ENCODE data around the gene BCAS3. TPM values are rescaled to one million over a fixed set of nuclear protein-coding genes. Genes with fewer than 3 reads are reported as not detected.

BCAS3 gene
- polyA plus RNA-seq, 1 donor from 2014 or later = 21.6 TPM

GRCh38 chr17:60862482-60862881 lies 184.8 kb downstream of the BCAS3 start:
- Histone ChIP-seq H3K9me3 (ENCODE audit: low read length) (no peaks in the 10 kb centered on the region), H3K4me2 (ENCODE audit: low read length) (no peak overlapping the region), H3K9ac (ENCODE audit: low read length) (no peak overlapping the region), H3K27ac (ENCODE audit: low read length) (no peak overlapping the region), H3K27me3 (ENCODE audit: insufficient read depth, low read depth, low read length) (no peaks in the 10 kb centered on the region), H3K4me3 (ENCODE audit: low read length) (no peak overlapping the region), H3K9me2 (ENCODE audit: insufficient read depth, low read length) (no peaks in the 10 kb centered on the region), H3K79me2 (replicated peaks; ENCODE audit: insufficient read depth, low read length) (no peaks in the 10 kb centered on the region), H3K36me3 (ENCODE audit: insufficient read depth, low read length) (no peaks in the 10 kb centered on the region), H4K20me1 (ENCODE audit: insufficient read depth) (no peaks in the 10 kb centered on the region), H3F3A (ENCODE audit: insufficient read depth, low read length, poor library complexity, severe bottlenecking) (no peaks in the 10 kb centered on the region), H2AFZ (ENCODE audit: low read depth, low read length) (no peak overlapping the region)
- TF ChIP-seq, protein P1, sequence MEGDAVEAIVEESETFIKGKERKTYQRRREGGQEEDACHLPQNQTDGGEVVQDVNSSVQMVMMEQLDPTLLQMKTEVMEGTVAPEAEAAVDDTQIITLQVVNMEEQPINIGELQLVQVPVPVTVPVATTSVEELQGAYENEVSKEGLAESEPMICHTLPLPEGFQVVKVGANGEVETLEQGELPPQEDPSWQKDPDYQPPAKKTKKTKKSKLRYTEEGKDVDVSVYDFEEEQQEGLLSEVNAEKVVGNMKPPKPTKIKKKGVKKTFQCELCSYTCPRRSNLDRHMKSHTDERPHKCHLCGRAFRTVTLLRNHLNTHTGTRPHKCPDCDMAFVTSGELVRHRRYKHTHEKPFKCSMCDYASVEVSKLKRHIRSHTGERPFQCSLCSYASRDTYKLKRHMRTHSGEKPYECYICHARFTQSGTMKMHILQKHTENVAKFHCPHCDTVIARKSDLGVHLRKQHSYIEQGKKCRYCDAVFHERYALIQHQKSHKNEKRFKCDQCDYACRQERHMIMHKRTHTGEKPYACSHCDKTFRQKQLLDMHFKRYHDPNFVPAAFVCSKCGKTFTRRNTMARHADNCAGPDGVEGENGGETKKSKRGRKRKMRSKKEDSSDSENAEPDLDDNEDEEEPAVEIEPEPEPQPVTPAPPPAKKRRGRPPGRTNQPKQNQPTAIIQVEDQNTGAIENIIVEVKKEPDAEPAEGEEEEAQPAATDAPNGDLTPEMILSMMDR (IDR thresholded peaks at IDR 0.05; ENCODE audit: poor library complexity, severe bottlenecking) = no peak
- TF ChIP-seq MXI1 (conservative IDR thresholded peaks at IDR 0.05; ENCODE audit: poor library complexity, severe bottlenecking) (no peak), EP300 (conservative IDR thresholded peaks at IDR 0.05; ENCODE audit: poor library complexity, severe bottlenecking) (no peak), POLR2AphosphoS5 (IDR thresholded peaks at IDR 0.05) (no peak), REST (IDR thresholded peaks at IDR 0.05; ENCODE audit: borderline replicate concordance) (no peak), RAD21 (conservative IDR thresholded peaks at IDR 0.05) (no peak), TAF1 (IDR thresholded peaks at IDR 0.05; ENCODE audit: low read depth) (no peak), SMC3 (conservative IDR thresholded peaks at IDR 0.05; ENCODE audit: poor library complexity) (no peak), EZH2 (IDR thresholded peaks at IDR 0.05; ENCODE audit: borderline replicate concordance, insufficient read depth, low read length, poor library complexity, severe bottlenecking) (no peak)

GRCh38 chr17:60863892-60864707 lies 186.4 kb downstream of the BCAS3 start:
- no peaks in the 10 kb centered on the region for H4K20me1 ChIP-seq (ENCODE audit: insufficient read depth)
- H3K4me3 ChIP-seq (ENCODE audit: low read length) = no peak overlapping the region
- no peak for TF ChIP-seq EP300 (conservative IDR thresholded peaks at IDR 0.05; ENCODE audit: poor library complexity, severe bottlenecking)
- TF ChIP-seq TAF1 (IDR thresholded peaks at IDR 0.05; ENCODE audit: low read depth) = no peak
- TF ChIP-seq SMC3 (conservative IDR thresholded peaks at IDR 0.05; ENCODE audit: poor library complexity) = no peak
- TF ChIP-seq, protein P1 (IDR thresholded peaks at IDR 0.05; ENCODE audit: poor library complexity, severe bottlenecking) = no peak
- TF ChIP-seq POLR2AphosphoS5 (IDR thresholded peaks at IDR 0.05) = no peak
- TF ChIP-seq REST (IDR thresholded peaks at IDR 0.05; ENCODE audit: borderline replicate concordance) = no peak
- TF ChIP-seq EZH2 (IDR thresholded peaks at IDR 0.05; ENCODE audit: borderline replicate concordance, insufficient read depth, low read length, poor library complexity, severe bottlenecking) = no peak
- no peak for TF ChIP-seq MXI1 (conservative IDR thresholded peaks at IDR 0.05; ENCODE audit: poor library complexity, severe bottlenecking)
- TF ChIP-seq RAD21 (conservative IDR thresholded peaks at IDR 0.05) = no peak
- H3K27me3 ChIP-seq (ENCODE audit: insufficient read depth, low read depth, low read length) = no peaks in the 10 kb centered on the region
- no peaks in the 10 kb centered on the region for H3K79me2 ChIP-seq (replicated peaks; ENCODE audit: insufficient read depth, low read length)
- no peak overlapping the region for H3K4me2 ChIP-seq (ENCODE audit: low read length)
- H3K36me3 ChIP-seq (ENCODE audit: insufficient read depth, low read length) = no peaks in the 10 kb centered on the region
- no peak overlapping the region for H3K9ac ChIP-seq (ENCODE audit: low read length)
- no peaks in the 10 kb centered on the region for H3K9me3 ChIP-seq (ENCODE audit: low read length)
- no peak overlapping the region for H2AFZ ChIP-seq (ENCODE audit: low read depth, low read length)
- H3K27ac ChIP-seq (ENCODE audit: low read length) = no peak overlapping the region
- no peaks in the 10 kb centered on the region for H3F3A ChIP-seq (ENCODE audit: insufficient read depth, low read length, poor library complexity, severe bottlenecking)
- H3K9me2 ChIP-seq (ENCODE audit: insufficient read depth, low read length) = no peaks in the 10 kb centered on the region
